HUES6 (cell line): ENCODE data around the gene CCDC81.

Experiments used
- H3K27ac ChIP-seq: 2 replicates; pipeline ENCODE4 v1.7.0; 2013; ENCODE audit warnings: low read depth, mild to moderate bottlenecking, low read length, inconsistent platforms
- H3K27me3 ChIP-seq: 2 replicates; pipeline ENCODE4 v1.6.1; 2013; ENCODE audit warnings: low read length; ENCODE audit not compliant: control insufficient read depth, insufficient read depth
- H3K36me3 ChIP-seq: 2 replicates; pipeline ENCODE4 v1.6.1; 2013; ENCODE audit warnings: low read length; ENCODE audit not compliant: control insufficient read depth, insufficient read depth
- H3K4me1 ChIP-seq: 2 replicates; pipeline ENCODE4 v1.6.1; 2013; ENCODE audit warnings: low read length; ENCODE audit not compliant: control insufficient read depth, insufficient read depth
- H3K4me3 ChIP-seq: 2 replicates; pipeline ENCODE4 v1.5.1; 2013; ENCODE audit warnings: low read depth, low read length
- H3K9ac ChIP-seq: one replicate; pipeline ENCODE4 v1.6.1; 2013; ENCODE audit warnings: mild to moderate bottlenecking, low read length
- H3K9me3 ChIP-seq: 2 replicates; pipeline ENCODE4 v1.6.1; 2013; ENCODE audit warnings: low read depth, low read length; ENCODE audit not compliant: control insufficient read depth, insufficient read depth

CCDC81 gene

GRCh38 chr11:86369668-86370067, 5.0 kb upstream of the CCDC81 start:
- H3K36me3 ChIP-seq: no peaks in the 10 kb centered on the region
- H3K4me3 ChIP-seq: no peak overlapping the region

GRCh38 chr11:86370171-86370570, 4.5 kb upstream of the CCDC81 start:
- H3K27me3 ChIP-seq: no peaks in the 10 kb centered on the region
- no peaks in the 10 kb centered on the region for H3K4me1 ChIP-seq
- no peak overlapping the region for H3K4me3 ChIP-seq
- H3K27ac ChIP-seq: no peak overlapping the region
- H3K9ac ChIP-seq: no peak overlapping the region
- H3K9me3 ChIP-seq: peaks cover 11% of the 10 kb centered on the region; the same call in 1 of the 2 replicates
- H3K36me3 ChIP-seq: no peaks in the 10 kb centered on the region

More at GRCh38 chr11:86369668-86370067, 5.0 kb upstream of the CCDC81 start:
- H3K9me3 ChIP-seq: peaks cover 11% of the 10 kb centered on the region; the same call in 1 of the 2 replicates
- no peaks in the 10 kb centered on the region for H3K4me1 ChIP-seq
- no peaks in the 10 kb centered on the region for H3K27me3 ChIP-seq
- H3K27ac ChIP-seq: no peak overlapping the region
- no peak overlapping the region for H3K9ac ChIP-seq

DNA sequence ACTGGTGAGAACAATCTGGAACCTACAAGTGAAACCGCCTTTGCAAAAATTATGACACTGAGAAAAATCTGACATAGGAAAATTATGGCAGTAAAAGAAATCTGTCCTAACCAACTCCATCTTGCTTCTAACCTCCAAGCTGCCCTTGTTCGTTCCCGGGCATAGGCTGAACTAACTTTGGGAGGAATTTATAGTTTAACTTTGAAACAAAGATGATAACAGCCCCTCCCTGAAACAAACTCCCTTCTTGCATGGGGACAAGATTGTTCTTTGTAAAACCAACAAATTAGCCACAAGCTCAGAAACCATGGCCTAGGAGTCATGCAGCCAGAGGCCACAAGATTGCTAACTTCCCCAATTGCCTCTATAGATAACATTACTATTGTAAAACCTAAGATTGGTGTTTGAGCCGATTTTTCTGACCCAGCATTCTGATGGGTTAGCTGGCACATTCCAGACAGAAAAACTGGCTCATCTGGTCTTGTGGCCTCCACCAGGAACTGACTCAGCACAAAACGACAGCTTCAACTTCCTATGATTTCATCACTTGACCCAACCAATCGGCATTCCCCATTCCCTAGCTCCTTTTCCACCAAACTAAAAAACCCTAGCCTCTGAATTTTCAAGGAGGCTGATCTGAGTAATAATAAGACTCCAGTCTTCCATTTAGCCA, 3.6 kb upstream of the CCDC81 start:
- no peaks in the 10 kb centered on the region for H3K4me1 ChIP-seq
- H3K27me3 ChIP-seq: no peaks in the 10 kb centered on the region
- H3K27ac ChIP-seq: no peak overlapping the region
- H3K9me3 ChIP-seq: peaks cover 11% of the 10 kb centered on the region; the same call in 1 of the 2 replicates
- no peak overlapping the region for H3K4me3 ChIP-seq
- no peaks in the 10 kb centered on the region for H3K36me3 ChIP-seq
- H3K9ac ChIP-seq: no peak overlapping the region

- H3K36me3 ChIP-seq: no peaks in the 10 kb centered on the region
- no peak overlapping the region for H3K9ac ChIP-seq
- no peak overlapping the region for H3K27ac ChIP-seq
Measured at GRCh38 chr11:86372041-86372440, 2.6 kb upstream of the CCDC81 start.

DNA sequence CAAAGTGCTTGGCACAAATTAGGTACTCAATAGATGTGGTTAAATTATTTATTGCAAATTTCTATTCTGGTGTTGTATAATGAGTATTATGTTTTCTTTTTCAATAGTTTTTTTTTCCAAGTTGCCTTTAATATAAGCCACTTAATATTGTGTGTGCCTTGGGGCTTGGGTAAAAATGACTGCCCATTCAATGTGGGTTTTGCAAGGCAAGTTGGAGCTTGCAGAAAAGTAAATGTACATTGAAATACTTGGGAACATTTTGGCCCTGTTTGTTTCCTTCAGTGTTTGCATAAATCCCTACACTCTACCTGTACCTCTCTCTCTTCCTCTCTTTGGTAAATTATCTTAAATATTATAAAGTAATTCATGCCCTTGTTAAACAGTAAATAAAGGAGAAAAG, 2.1 kb upstream of the CCDC81 start:
- no peaks in the 10 kb centered on the region for H3K36me3 ChIP-seq
- no peak overlapping the region for H3K9ac ChIP-seq
- no peak overlapping the region for H3K27ac ChIP-seq
- no peaks in the 10 kb centered on the region for H3K27me3 ChIP-seq
- no peak overlapping the region for H3K4me3 ChIP-seq
- H3K9me3 ChIP-seq: peaks cover 11% of the 10 kb centered on the region
- no peaks in the 10 kb centered on the region for H3K4me1 ChIP-seq

More at GRCh38 chr11:86372041-86372440, 2.6 kb upstream of the CCDC81 start:
- no peaks in the 10 kb centered on the region for H3K27me3 ChIP-seq
- H3K9me3 ChIP-seq: peaks cover 11% of the 10 kb centered on the region
- H3K4me1 ChIP-seq: no peaks in the 10 kb centered on the region
- H3K4me3 ChIP-seq: no peak overlapping the region

GRCh38 chr11:86374069-86374468, 618 bp upstream of the CCDC81 start:
- no peaks in the 10 kb centered on the region for H3K36me3 ChIP-seq
- no peak overlapping the region for H3K27ac ChIP-seq
- H3K4me1 ChIP-seq: no peaks in the 10 kb centered on the region
- H3K9me3 ChIP-seq: peaks cover 11% of the 10 kb centered on the region
- no peak overlapping the region for H3K9ac ChIP-seq
- H3K4me3 ChIP-seq: peak overlapping the region; percentile 46
- no peaks in the 10 kb centered on the region for H3K27me3 ChIP-seq

GRCh38 chr11:86377972-86378371, 3.3 kb downstream of the CCDC81 start:
- Histone ChIP-seq H3K4me1 (no peaks in the 10 kb centered on the region), H3K27ac (no peak overlapping the region), H3K4me3 (no peak overlapping the region), H3K36me3 (no peaks in the 10 kb centered on the region), H3K9me3 (no peaks in the 10 kb centered on the region; the same call in 1 of the 2 replicates), H3K9ac (no peak overlapping the region), H3K27me3 (no peaks in the 10 kb centered on the region)

- H3K4me1 ChIP-seq: no peaks in the 10 kb centered on the region
- H3K27ac ChIP-seq: no peak overlapping the region
- no peaks in the 10 kb centered on the region for H3K27me3 ChIP-seq
- H3K9me3 ChIP-seq: no peaks in the 10 kb centered on the region; the same call in 1 of the 2 replicates
- H3K36me3 ChIP-seq: no peaks in the 10 kb centered on the region
- no peak overlapping the region for H3K4me3 ChIP-seq
- H3K9ac ChIP-seq: no peak overlapping the region
Measured at GRCh38 chr11:86380295-86381059, 5.8 kb downstream of the CCDC81 start.

DNA sequence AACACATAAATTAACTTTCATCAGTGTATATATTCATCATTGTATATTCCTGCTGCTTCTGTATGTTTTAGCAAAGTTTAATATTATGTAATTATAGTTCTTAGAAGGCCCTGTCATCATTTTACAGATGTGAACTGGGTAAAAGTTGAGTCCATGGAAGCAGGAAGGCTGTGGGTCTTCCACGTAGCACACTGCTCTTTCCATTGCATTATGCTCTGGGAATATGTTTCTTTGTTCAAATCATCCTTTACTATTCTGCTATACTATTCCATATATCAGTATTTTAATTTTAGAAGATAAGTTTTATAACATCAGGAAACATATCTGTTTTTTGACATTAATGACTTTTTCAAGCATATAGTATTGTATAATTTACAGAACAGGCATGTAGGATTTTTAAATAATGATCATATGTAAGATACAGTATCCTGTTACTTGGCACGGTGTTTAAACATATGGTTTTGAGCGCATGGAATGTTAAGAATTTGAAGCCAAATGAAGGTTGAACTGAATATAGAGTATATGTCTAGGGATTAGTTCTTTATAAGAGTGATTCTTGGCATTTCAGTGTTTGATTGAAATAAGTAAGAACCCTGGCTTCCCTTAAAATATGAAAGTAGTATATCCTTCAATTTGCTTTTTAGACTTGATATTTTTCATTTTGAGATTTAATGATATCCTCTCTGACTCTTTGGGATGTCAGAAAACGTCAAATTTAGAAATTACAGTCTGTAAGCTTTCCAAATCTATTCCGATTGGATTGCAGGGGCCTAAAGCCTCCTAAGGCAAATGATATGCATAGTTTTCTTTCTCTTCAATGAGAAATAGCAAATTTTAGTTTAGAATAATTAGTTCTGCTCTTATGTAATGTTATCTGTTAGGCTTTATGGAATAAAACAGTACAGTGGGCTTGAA, 8.6 kb downstream of the CCDC81 start:
- H3K27ac ChIP-seq: no peak overlapping the region
- no peaks in the 10 kb centered on the region for H3K27me3 ChIP-seq
- H3K9ac ChIP-seq: no peak overlapping the region
- H3K4me3 ChIP-seq: no peak overlapping the region
- H3K4me1 ChIP-seq: peaks cover 3% of the 10 kb centered on the region; the same call in 1 of the 2 replicates
- no peaks in the 10 kb centered on the region for H3K9me3 ChIP-seq
- no peaks in the 10 kb centered on the region for H3K36me3 ChIP-seq

DNA sequence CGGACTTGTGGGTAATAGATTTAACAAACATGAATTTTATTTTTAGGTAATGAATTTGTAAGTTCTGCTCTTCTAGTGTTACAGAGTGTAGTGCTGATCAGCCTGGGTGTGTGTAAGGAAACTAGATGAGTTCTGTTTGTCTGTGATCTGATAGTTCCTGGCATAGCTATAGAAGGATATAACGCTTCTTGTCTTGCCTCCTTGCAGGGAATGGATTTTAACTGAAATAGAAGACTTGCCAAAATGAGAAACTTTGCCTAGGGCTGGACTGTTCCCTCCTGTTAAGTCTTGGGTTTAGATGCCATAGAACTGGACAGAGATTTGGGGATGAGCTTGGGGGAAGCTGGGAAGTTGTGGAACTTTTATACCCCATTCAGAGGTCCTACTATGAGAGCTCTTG, 11.6 kb downstream of the CCDC81 start:
- no peak overlapping the region for H3K9ac ChIP-seq
- H3K4me1 ChIP-seq: peaks cover 3% of the 10 kb centered on the region; the same call in 1 of the 2 replicates
- no peaks in the 10 kb centered on the region for H3K9me3 ChIP-seq
- H3K27ac ChIP-seq: no peak overlapping the region
- H3K36me3 ChIP-seq: no peaks in the 10 kb centered on the region
- no peaks in the 10 kb centered on the region for H3K27me3 ChIP-seq
- no peak overlapping the region for H3K4me3 ChIP-seq
